ENCODE measurements around the gene ADGRG6.
"Not testable (repeated sequence)": the region's sequence is repeated elsewhere in the genome, so short reads cannot be mapped to it uniquely, and the experiment has no call there.

Gene ADGRG6

GRCh38 chr6:142336787-142337186, 35.0 kb downstream of the ADGRG6 start:
- H3K27ac ChIP-seq: no peak overlapping the region
- H3K9ac ChIP-seq (ENCODE audit: insufficient read length): no peak overlapping the region
- H3K4me3 ChIP-seq: no peak overlapping the region
- no peaks in the 10 kb centered on the region for H3K9me3 ChIP-seq (ENCODE audit: low read depth, low read length)
- no peak for DNase-seq (ENCODE audit: low read depth, low spot score)
- H3K36me3 ChIP-seq (ENCODE audit: insufficient read depth, low read length): no peaks in the 10 kb centered on the region
- TF ChIP-seq EZH2 (IDR thresholded peaks at IDR 0.05) (no peak), POLR2AphosphoS5 (IDR thresholded peaks at IDR 0.05; ENCODE audit: borderline replicate concordance, low read depth, low read length) (no peak), FOXP2 (optimal IDR thresholded peaks at IDR 0.05; ENCODE audit: control extremely low read depth, extremely low read length, insufficient read depth) (no peak)

GRCh38 chr6:142339113-142339512, 37.3 kb downstream of the ADGRG6 start:
- Histone ChIP-seq H3K4me3 (no peak overlapping the region), H3K27ac (no peak overlapping the region), H3K9ac (ENCODE audit: insufficient read length) (no peak overlapping the region), H3K36me3 (ENCODE audit: insufficient read depth, low read length) (no peaks in the 10 kb centered on the region), H3K9me3 (ENCODE audit: low read depth, low read length) (no peaks in the 10 kb centered on the region)
- DNase-seq (ENCODE audit: low read depth, low spot score): no peak
- no peak for TF ChIP-seq POLR2AphosphoS5 (IDR thresholded peaks at IDR 0.05; ENCODE audit: borderline replicate concordance, low read depth, low read length)
- TF ChIP-seq EZH2 (IDR thresholded peaks at IDR 0.05): no peak
- no peak for TF ChIP-seq FOXP2 (optimal IDR thresholded peaks at IDR 0.05; ENCODE audit: control extremely low read depth, extremely low read length, insufficient read depth)

- no peak for DNase-seq (ENCODE audit: low read depth, low spot score)
- Histone ChIP-seq H3K36me3 (ENCODE audit: insufficient read depth, low read length) (no peaks in the 10 kb centered on the region), H3K27ac (no peak overlapping the region), H3K9ac (ENCODE audit: insufficient read length) (no peak overlapping the region), H3K9me3 (ENCODE audit: low read depth, low read length) (no peaks in the 10 kb centered on the region), H3K4me3 (no peak overlapping the region)
- no peak for TF ChIP-seq POLR2AphosphoS5 (IDR thresholded peaks at IDR 0.05; ENCODE audit: borderline replicate concordance, low read depth, low read length)
- TF ChIP-seq EZH2 (IDR thresholded peaks at IDR 0.05): no peak
- no peak for TF ChIP-seq FOXP2 (optimal IDR thresholded peaks at IDR 0.05; ENCODE audit: control extremely low read depth, extremely low read length, insufficient read depth)
Observed at GRCh38 chr6:142339968-142340658, 38.3 kb downstream of the ADGRG6 start.

GRCh38 chr6:142341855-142342330, 40.1 kb downstream of the ADGRG6 start:
- no peaks in the 10 kb centered on the region for H3K9me3 ChIP-seq (ENCODE audit: low read depth, low read length)
- H3K9ac ChIP-seq (ENCODE audit: insufficient read length): no peak overlapping the region
- no peak for TF ChIP-seq POLR2AphosphoS5 (IDR thresholded peaks at IDR 0.05; ENCODE audit: borderline replicate concordance, low read depth, low read length)
- TF ChIP-seq FOXP2 (optimal IDR thresholded peaks at IDR 0.05; ENCODE audit: control extremely low read depth, extremely low read length, insufficient read depth): no peak
- TF ChIP-seq EZH2 (IDR thresholded peaks at IDR 0.05): no peak
- no peak overlapping the region for H3K4me3 ChIP-seq
- DNase-seq (ENCODE audit: low read depth, low spot score): no peak
- H3K36me3 ChIP-seq (ENCODE audit: insufficient read depth, low read length): no peaks in the 10 kb centered on the region
- no peak overlapping the region for H3K27ac ChIP-seq

GRCh38 chr6:142342986-142343385, 41.2 kb downstream of the ADGRG6 start:
- H3K4me3 ChIP-seq: no peak overlapping the region
- no peak overlapping the region for H3K27ac ChIP-seq
- H3K9me3 ChIP-seq (ENCODE audit: low read depth, low read length): no peaks in the 10 kb centered on the region
- H3K9ac ChIP-seq (ENCODE audit: insufficient read length): no peak overlapping the region
- H3K36me3 ChIP-seq (ENCODE audit: insufficient read depth, low read length): no peaks in the 10 kb centered on the region
- TF ChIP-seq FOXP2 (optimal IDR thresholded peaks at IDR 0.05; ENCODE audit: control extremely low read depth, extremely low read length, insufficient read depth) (no peak), POLR2AphosphoS5 (IDR thresholded peaks at IDR 0.05; ENCODE audit: borderline replicate concordance, low read depth, low read length) (no peak), EZH2 (IDR thresholded peaks at IDR 0.05) (no peak)
- DNase-seq (ENCODE audit: low read depth, low spot score): no peak

- Histone ChIP-seq H3K9ac (ENCODE audit: insufficient read length) (no peak overlapping the region), H3K9me3 (ENCODE audit: low read depth, low read length) (no peaks in the 10 kb centered on the region), H3K27ac (no peak overlapping the region), H3K4me3 (no peak overlapping the region), H3K36me3 (ENCODE audit: insufficient read depth, low read length) (no peaks in the 10 kb centered on the region)
- TF ChIP-seq POLR2AphosphoS5 (IDR thresholded peaks at IDR 0.05; ENCODE audit: borderline replicate concordance, low read depth, low read length) (no peak), EZH2 (IDR thresholded peaks at IDR 0.05) (no peak), FOXP2 (optimal IDR thresholded peaks at IDR 0.05; ENCODE audit: control extremely low read depth, extremely low read length, insufficient read depth) (no peak)
- DNase-seq (ENCODE audit: low read depth, low spot score): no peak
Observed at GRCh38 chr6:142343938-142344337, 42.1 kb downstream of the ADGRG6 start.

GRCh38 chr6:142345261-142345660, 43.5 kb downstream of the ADGRG6 start:
- no peak overlapping the region for H3K4me3 ChIP-seq
- H3K9me3 ChIP-seq (ENCODE audit: low read depth, low read length): no peaks in the 10 kb centered on the region
- H3K9ac ChIP-seq (ENCODE audit: insufficient read length): no peak overlapping the region
- H3K36me3 ChIP-seq (ENCODE audit: insufficient read depth, low read length): no peaks in the 10 kb centered on the region
- no peak overlapping the region for H3K27ac ChIP-seq
- no peak for DNase-seq (ENCODE audit: low read depth, low spot score)
- TF ChIP-seq EZH2 (IDR thresholded peaks at IDR 0.05): no peak
- TF ChIP-seq FOXP2 (optimal IDR thresholded peaks at IDR 0.05; ENCODE audit: control extremely low read depth, extremely low read length, insufficient read depth): no peak
- TF ChIP-seq POLR2AphosphoS5 (IDR thresholded peaks at IDR 0.05; ENCODE audit: borderline replicate concordance, low read depth, low read length): no peak

GRCh38 chr6:142346166-142346565, 44.4 kb downstream of the ADGRG6 start:
- not testable (repeated sequence) for H3K36me3 ChIP-seq (ENCODE audit: insufficient read depth, low read length); H3K4me3 ChIP-seq; H3K9me3 ChIP-seq (ENCODE audit: low read depth, low read length); DNase-seq (ENCODE audit: low read depth, low spot score); H3K9ac ChIP-seq (ENCODE audit: insufficient read length); H3K27ac ChIP-seq

Data from SK-N-MC (cell line).